GM10266 (cell line): Measurements from ENCODE around the gene ATG4D.

Experiments
- DNase-seq: peaks from one replicate; pipeline ENCODE4 v3.0.0; 2012; ENCODE audit errors: extremely low spot score
- CTCF ChIP-seq: IDR thresholded peaks from 2 replicates; pipeline ENCODE4 v1.5.1; 2012; ENCODE audit warnings: mild to moderate bottlenecking, low read depth; ENCODE audit not compliant: control insufficient read depth, insufficient read depth; ENCODE audit errors: missing control alignments

ATG4D gene

GRCh38 chr19:10543420-10544241 lies at the start of gene ATG4D:
Gene ATG4D, plus strand, starts transcription at chr19:10543904. Its CDS starts 187 bp downstream, at chr19:10544091.
- TF ChIP-seq CTCF = no peak
- DNase-seq = peak; percentile 98

- DNase-seq = no peak
- TF ChIP-seq CTCF = no peak
Measured at GRCh38 chr19:10497371-10497770, 46.3 kb upstream of the ATG4D start.

DNA sequence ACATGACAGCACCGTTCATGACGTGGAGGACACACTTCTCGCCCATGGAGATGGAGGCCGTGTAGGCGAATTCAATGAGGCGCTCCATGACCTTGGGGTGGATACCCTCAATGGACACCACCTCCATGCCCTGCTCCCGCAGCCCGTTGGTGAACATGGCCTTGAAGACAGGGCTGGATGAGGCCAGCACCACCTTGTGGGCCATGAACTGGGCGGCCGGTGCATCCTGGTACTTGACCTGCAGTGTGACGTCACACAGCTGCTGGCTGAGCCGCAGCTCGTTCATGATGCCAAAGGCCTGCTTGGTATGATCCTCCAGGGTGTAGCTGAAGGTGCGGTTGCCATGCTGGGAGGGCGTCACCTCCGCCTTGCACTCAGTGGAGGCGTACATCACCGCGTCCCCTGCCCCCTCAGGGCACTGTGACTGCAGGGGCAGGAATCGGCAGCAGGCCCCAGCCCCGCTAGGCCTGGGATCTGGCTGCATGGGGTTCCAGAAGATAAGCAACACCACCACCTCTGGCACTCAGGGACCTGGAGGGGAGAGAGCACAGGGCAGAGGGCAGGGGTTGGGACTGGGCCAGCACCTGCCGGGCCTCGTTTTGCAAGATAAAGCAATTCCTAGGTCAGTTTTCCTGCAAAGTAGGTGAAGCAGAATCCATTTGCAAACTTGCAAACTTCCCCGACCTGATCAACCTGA lies 44.0 kb upstream of the ATG4D start:
- no peak for DNase-seq
- no peak for TF ChIP-seq CTCF

DNA sequence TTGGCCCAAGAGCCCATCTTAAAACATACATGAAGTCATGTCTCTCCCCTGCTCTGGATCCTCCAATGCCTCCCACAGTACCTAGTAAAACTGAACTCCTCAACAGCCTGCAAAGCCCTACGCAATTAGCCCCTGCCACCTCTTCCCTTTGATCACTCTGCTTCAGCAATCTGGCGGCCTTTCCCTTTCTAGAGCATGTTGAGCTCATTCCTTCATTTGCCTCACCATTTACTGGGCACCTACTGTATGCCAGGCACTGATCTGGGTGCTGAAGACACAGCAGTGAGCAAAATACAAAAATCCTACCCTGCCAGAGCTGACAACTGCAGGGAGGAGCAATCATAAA lies 43.5 kb upstream of the ATG4D start:
- DNase-seq = peak; percentile 8
- no peak for TF ChIP-seq CTCF

DNA sequence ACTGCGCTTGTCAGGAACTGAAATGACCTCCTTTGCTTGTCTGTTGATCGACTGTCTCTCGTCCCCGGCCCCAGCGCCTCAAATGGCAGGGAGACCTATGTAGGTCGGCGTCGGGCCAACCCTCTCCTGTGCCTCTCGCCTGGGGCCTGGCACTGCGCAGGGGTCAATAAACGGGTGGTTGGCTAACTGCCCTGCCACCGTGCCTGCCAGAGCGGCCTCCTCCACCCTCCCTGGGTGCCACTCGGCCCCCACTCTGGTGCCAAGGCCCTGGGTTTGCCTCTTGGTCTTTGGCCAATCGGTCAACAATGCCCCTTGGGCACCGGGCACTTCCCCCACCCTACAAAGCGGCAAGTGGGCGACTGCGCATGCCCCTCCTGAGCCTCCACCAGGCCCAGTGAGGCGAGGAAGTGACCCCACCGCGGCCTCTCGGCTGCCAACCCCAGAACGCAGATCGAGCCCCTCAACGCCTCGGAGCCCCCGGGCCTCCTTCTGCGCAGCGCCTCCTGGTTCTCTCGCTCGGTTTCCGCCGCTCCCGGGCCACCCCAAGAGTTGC lies 41.7 kb upstream of the ATG4D start:
- TF ChIP-seq CTCF = no peak
- DNase-seq = peak; percentile 76

DNA sequence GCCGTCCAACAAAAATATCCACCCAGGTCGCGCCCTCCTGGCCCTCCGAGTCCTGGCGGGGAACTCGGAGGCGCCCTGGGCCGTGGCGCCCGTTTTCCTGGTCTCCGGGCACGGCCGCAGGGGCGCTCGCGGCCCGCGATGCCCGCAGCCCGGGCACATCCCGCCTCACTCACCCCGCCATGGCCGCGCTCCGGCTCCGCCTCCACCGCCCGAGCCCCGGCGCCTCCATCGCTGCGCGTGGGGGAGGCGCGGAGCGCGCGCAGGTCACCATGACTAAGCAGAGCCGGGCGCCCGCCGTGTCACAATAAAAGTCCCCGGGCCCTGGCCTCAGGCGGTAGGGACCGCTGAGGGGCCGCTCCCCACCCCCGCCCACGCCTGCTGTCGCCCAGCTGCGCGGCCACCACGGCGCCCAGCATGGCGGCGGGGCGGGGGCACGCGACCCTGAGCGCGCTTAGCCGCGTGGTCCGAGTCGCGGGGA lies 41.1 kb upstream of the ATG4D start:
- TF ChIP-seq CTCF = no peak
- DNase-seq = peak; percentile 98
